Tibial nerve (tissue), 4 donors: ENCODE results near the gene IBTK. TPM values are rescaled to one million over a fixed set of nuclear protein-coding genes. Genes with fewer than 3 reads are reported as not detected.

Experiments
- DNase-seq, 2 donors: peaks; one replicate each; pipeline ENCODE4 v3.0.0-alpha.2; 2019; ENCODE audit warnings: low spot score in 2 of 2
- H3K27ac ChIP-seq, 4 donors: fragments of 200-600 bp; sonication (generic) in 3 of 4; one replicate each; pipeline ENCODE4 v1.5.1; 2017 to 2019; ENCODE audit warnings: mild to moderate bottlenecking in 1 of 4
- H3K27me3 ChIP-seq, 2 donors: fragments of 200-600 bp; sonication (generic) in 1 of 2; one replicate each; pipeline versions ENCODE4 v1.5.1 to v1.6.0; 2017 to 2019
- H3K36me3 ChIP-seq, 3 donors: fragments of 200-600 bp; sonication (generic); one replicate each; pipeline ENCODE4 v1.5.1; 2018 to 2019
- H3K4me1 ChIP-seq, 4 donors: fragments of 200-600 bp; sonication (generic) in 3 of 4; one replicate each; pipeline ENCODE4 v1.5.1; 2017 to 2019
- H3K4me3 ChIP-seq, 4 donors: fragments of 200-600 bp; sonication (generic) in 3 of 4; one replicate each; pipeline ENCODE4 v1.5.1; 2017 to 2019; ENCODE audit warnings: mild to moderate bottlenecking in 1 of 4, moderate library complexity in 1 of 4
- H3K9me3 ChIP-seq, 4 donors: fragments of 200-600 bp; sonication (generic) in 3 of 4; one replicate each; pipeline ENCODE4 v1.5.1; 2017 to 2019
- CTCF ChIP-seq, 5 experiments: fragments of 200-600 bp in 3 of 5; fragments of 450-650 bp in 2 of 5; sonication (generic) in 3 of 5; IDR thresholded peaks; one replicate each; pipeline ENCODE4 v1.5.1; 2016 to 2019; ENCODE audit warnings: antibody characterized with exemption in 5 of 5, mild to moderate bottlenecking in 3 of 5, moderate library complexity in 2 of 5
- EP300 ChIP-seq, 2 donors: sonication (generic); formaldehyde crosslinking; IDR thresholded peaks; one replicate each; pipeline ENCODE4 v1.6.1; 2017; ENCODE audit warnings: antibody characterized with exemption in 2 of 2, mild to moderate bottlenecking in 1 of 2
- POLR2A ChIP-seq, 2 donors: fragments of 450-650 bp; IDR thresholded peaks; one replicate each; pipeline ENCODE4 v1.6.1; 2017; ENCODE audit warnings: antibody characterized with exemption in 2 of 2, mild to moderate bottlenecking in 2 of 2, moderate library complexity in 2 of 2
- WGBS, 2 donors: methylation state at CpG; one replicate each; pipeline ENCODE4 v1.1.5; 2018; 5-methylcytosine and 5-hydroxymethylcytosine counted together
- total RNA-seq, 4 donors: library from RNA; depleted of rRNA; stranded (reverse); fragments of >200 nt; gene quantifications; one replicate each; pipeline ENCODE4 v1.1.0, GENCODE V29; 2016

IBTK gene
- total RNA-seq, 4 donors from 2014 or later = 26.9 to 34.1 (median 30.2) TPM

- 72 to 82% methylated on average over 1 of the region's 1 CpG for WGBS, 2 donors
- Histone ChIP-seq H3K4me1 (peaks cover 0 to 6% (median 0%) of the 10 kb centered on the region in 4 donors), H3K27ac (no peak overlapping the region), H3K4me3 (no peak overlapping the region), H3K27me3 (no peaks in the 10 kb centered on the region), H3K36me3 (peaks cover 0 to 54% (median 0%) of the 10 kb centered on the region in 3 donors), H3K9me3 (no peaks in the 10 kb centered on the region)
- TF ChIP-seq POLR2A (IDR thresholded peaks at IDR 0.05) (no peak), EP300 (IDR thresholded peaks at IDR 0.05) (no peak), CTCF (IDR thresholded peaks at IDR 0.05) (no peak)
- DNase-seq = no peak
Measured at GRCh38 chr6:82178759-82179112, 68.8 kb downstream of the IBTK start.

- Histone ChIP-seq H3K9me3 (no peaks in the 10 kb centered on the region), H3K36me3 (peaks cover 0 to 51% (median 0%) of the 10 kb centered on the region in 3 donors), H3K4me1 (peaks cover 0 to 6% (median 0%) of the 10 kb centered on the region in 4 donors), H3K27me3 (no peaks in the 10 kb centered on the region), H3K27ac (no peak overlapping the region), H3K4me3 (no peak overlapping the region)
- no peak for DNase-seq
- WGBS, 2 donors = 50 to 51% methylated on average over 2 of the region's 2 CpGs
- no peak for TF ChIP-seq EP300 (IDR thresholded peaks at IDR 0.05)
- TF ChIP-seq POLR2A (IDR thresholded peaks at IDR 0.05) = no peak
- TF ChIP-seq CTCF (IDR thresholded peaks at IDR 0.05) = peak in 4 of 5 experiments; percentile 30 to 53 (median 41)
Measured at GRCh38 chr6:82178077-82178758, 69.3 kb downstream of the IBTK start.

- Histone ChIP-seq H3K9me3 (no peaks in the 10 kb centered on the region), H3K27me3 (no peaks in the 10 kb centered on the region), H3K4me3 (no peak overlapping the region), H3K36me3 (peaks cover 0 to 59% (median 0%) of the 10 kb centered on the region in 3 donors), H3K4me1 (peaks cover 0 to 6% (median 0%) of the 10 kb centered on the region in 4 donors), H3K27ac (no peak overlapping the region)
- 35 to 41% methylated on average over 1 of the region's 1 CpG for WGBS, 2 donors
- DNase-seq = no peak
- TF ChIP-seq CTCF (IDR thresholded peaks at IDR 0.05) (no peak), EP300 (IDR thresholded peaks at IDR 0.05) (no peak), POLR2A (IDR thresholded peaks at IDR 0.05) (no peak)
Measured at GRCh38 chr6:82176616-82177015, 70.9 kb downstream of the IBTK start.

DNA sequence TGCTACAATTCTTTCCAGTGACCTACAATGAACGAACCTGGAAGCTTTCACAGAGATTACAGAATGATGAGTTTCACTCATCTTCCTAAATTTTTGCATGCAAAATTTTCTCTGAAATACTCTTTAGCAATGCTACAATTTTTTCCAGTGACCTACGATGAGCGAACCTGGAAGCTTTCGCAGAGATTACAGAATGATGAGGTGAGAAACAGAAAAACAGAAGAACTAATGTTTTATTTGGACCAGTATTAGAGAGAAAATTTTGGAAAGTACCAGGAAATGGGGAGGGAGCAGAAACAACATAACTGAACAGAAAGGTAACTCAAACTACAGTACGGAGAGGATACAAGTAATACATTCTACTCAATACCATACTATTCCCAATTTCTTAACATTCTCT lies 75.0 kb downstream of the IBTK start:
- Histone ChIP-seq H3K27me3 (no peaks in the 10 kb centered on the region), H3K4me1 (peaks cover 0 to 6% (median 0%) of the 10 kb centered on the region in 4 donors), H3K36me3 (peaks cover 0 to 67% (median 0%) of the 10 kb centered on the region in 3 donors), H3K27ac (no peak overlapping the region), H3K9me3 (no peaks in the 10 kb centered on the region), H3K4me3 (no peak overlapping the region)
- DNase-seq = no peak
- no peak for TF ChIP-seq CTCF (IDR thresholded peaks at IDR 0.05)
- TF ChIP-seq EP300 (IDR thresholded peaks at IDR 0.05) = no peak
- TF ChIP-seq POLR2A (IDR thresholded peaks at IDR 0.05) = no peak
- WGBS, 2 donors = 74 to 80% methylated on average over 5 of the region's 5 CpGs

DNA sequence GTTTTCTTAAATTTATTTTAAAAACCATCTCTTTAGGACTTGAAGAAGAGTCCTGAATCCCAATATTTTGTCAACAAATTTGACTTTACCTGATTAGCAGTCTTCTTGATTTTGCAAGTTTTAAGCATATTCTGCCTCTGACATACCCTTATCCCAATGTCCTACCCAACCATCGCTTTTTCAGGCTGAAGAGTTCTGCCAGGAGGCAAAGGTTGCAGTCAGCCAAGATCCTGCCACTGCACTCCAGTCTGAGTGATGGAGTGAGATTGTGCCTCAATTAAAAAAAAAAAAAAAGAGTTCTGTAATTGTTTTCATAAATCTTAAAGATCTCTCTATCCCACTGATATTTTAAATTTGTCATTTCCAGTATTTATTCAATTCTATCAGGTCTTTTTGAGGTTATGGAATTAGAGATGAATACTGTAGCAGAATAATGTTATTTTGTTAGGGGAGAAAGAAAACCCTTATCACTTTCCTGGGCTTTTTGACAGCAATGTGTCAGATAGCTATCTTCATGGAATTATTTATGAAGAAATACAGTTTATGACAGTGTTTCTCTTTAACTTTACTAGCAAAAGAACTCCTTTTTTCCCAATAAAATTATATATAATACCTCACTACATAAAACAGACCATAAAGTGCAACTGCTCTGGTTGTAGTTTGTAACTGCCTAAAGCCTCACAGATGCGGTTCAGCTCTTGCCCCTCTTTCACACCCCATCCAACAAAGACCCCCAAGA lies 78.2 kb downstream of the IBTK start:
- DNase-seq = no peak
- WGBS, 2 donors = 70 to 81% methylated on average over 2 of the region's 2 CpGs
- Histone ChIP-seq H3K27me3 (no peaks in the 10 kb centered on the region), H3K4me1 (no peaks in the 10 kb centered on the region), H3K27ac (no peak overlapping the region), H3K36me3 (peaks cover 0 to 72% (median 0%) of the 10 kb centered on the region in 3 donors), H3K4me3 (no peak overlapping the region), H3K9me3 (no peaks in the 10 kb centered on the region)
- TF ChIP-seq CTCF (IDR thresholded peaks at IDR 0.05) = no peak
- TF ChIP-seq POLR2A (IDR thresholded peaks at IDR 0.05) = no peak
- no peak for TF ChIP-seq EP300 (IDR thresholded peaks at IDR 0.05)
